NT2/D1 (cell line): ENCODE data around the gene SCARB1.

Experiments
- DNase-seq: peaks from one replicate; pipeline ENCODE4 v3.0.0-alpha.2; 2011; ENCODE audit warnings: low read depth, low spot score
- H3K27me3 ChIP-seq: 2 replicates; pipeline ENCODE4 v1.6.0; 2011; ENCODE audit warnings: mild to moderate bottlenecking; ENCODE audit not compliant: insufficient read length, insufficient read depth
- H3K36me3 ChIP-seq: 2 replicates; pipeline ENCODE4 v1.6.1; 2011; ENCODE audit warnings: mild to moderate bottlenecking, low read length, mixed read lengths; ENCODE audit not compliant: insufficient read depth, insufficient read length
- H3K4me1 ChIP-seq: 2 replicates; pipeline ENCODE4 v1.5.1; 2011; ENCODE audit not compliant: insufficient read depth, insufficient read length
- H3K4me3 ChIP-seq: 2 replicates; pipeline ENCODE4 v1.5.1; 2011; ENCODE audit warnings: low read depth; ENCODE audit not compliant: insufficient read length
- H3K9ac ChIP-seq: 2 replicates; pipeline ENCODE4 v1.6.0; 2011; ENCODE audit warnings: low read depth; ENCODE audit not compliant: insufficient read length
- H3K9me3 ChIP-seq: 2 replicates; pipeline ENCODE4 v1.5.1; 2011; ENCODE audit warnings: mild to moderate bottlenecking, low read length; ENCODE audit not compliant: insufficient read depth
- SUZ12 ChIP-seq: IDR thresholded peaks from 2 replicates; pipeline ENCODE4 v1.6.1; 2011; ENCODE audit not compliant: insufficient read length, insufficient read depth; ENCODE audit errors: extremely low read depth
- YY1 ChIP-seq: IDR thresholded peaks from 2 replicates; pipeline ENCODE4 v1.6.1; 2011; ENCODE audit not compliant: insufficient read length, insufficient read depth
- ZNF274 ChIP-seq: IDR thresholded peaks from 2 replicates; pipeline ENCODE4 v1.6.1; 2011; ENCODE audit warnings: mild to moderate bottlenecking, low read depth, low read length

SCARB1 gene

GRCh38 chr12:124753228-124753591, 110.5 kb downstream of the SCARB1 start:
- TF ChIP-seq YY1 = no peak
- no peak for TF ChIP-seq ZNF274
- no peak for TF ChIP-seq SUZ12
- Histone ChIP-seq H3K9ac (no peak overlapping the region), H3K4me1 (peaks cover 31% of the 10 kb centered on the region), H3K27me3 (no peaks in the 10 kb centered on the region), H3K4me3 (no peak overlapping the region), H3K9me3 (peaks cover 39% of the 10 kb centered on the region), H3K36me3 (no peaks in the 10 kb centered on the region)
- DNase-seq = no peak

- Histone ChIP-seq H3K27me3 (no peaks in the 10 kb centered on the region), H3K4me3 (no peak overlapping the region), H3K4me1 (peaks cover 31% of the 10 kb centered on the region), H3K9ac (no peak overlapping the region), H3K36me3 (no peaks in the 10 kb centered on the region), H3K9me3 (peaks cover 34% of the 10 kb centered on the region)
- no peak for DNase-seq
- TF ChIP-seq YY1 (no peak), SUZ12 (no peak), ZNF274 (no peak)
These were observed 111.0 kb downstream of the SCARB1 start for GRCh38 chr12:124752437-124753227.

- Histone ChIP-seq H3K4me3 (no peak overlapping the region), H3K9me3 (peaks cover 26% of the 10 kb centered on the region), H3K36me3 (no peaks in the 10 kb centered on the region), H3K9ac (no peak overlapping the region), H3K27me3 (no peaks in the 10 kb centered on the region), H3K4me1 (peaks cover 31% of the 10 kb centered on the region)
- DNase-seq = no peak
- TF ChIP-seq YY1 (no peak), SUZ12 (no peak), ZNF274 (no peak)
These were observed 111.9 kb downstream of the SCARB1 start for GRCh38 chr12:124751654-124752355.

- Histone ChIP-seq H3K4me3 (no peak overlapping the region), H3K27me3 (no peaks in the 10 kb centered on the region), H3K9me3 (peaks cover 19% of the 10 kb centered on the region; the same call in 1 of the 2 replicates), H3K36me3 (no peaks in the 10 kb centered on the region), H3K4me1 (peaks cover 37% of the 10 kb centered on the region), H3K9ac (peak overlapping the region; percentile 29)
- no peak for TF ChIP-seq YY1
- no peak for TF ChIP-seq ZNF274
- TF ChIP-seq SUZ12 = no peak
- DNase-seq = no peak
These were observed 112.7 kb downstream of the SCARB1 start for GRCh38 chr12:124750787-124751471.

GRCh38 chr12:124750149-124750656, 113.5 kb downstream of the SCARB1 start:
- no peaks in the 10 kb centered on the region for H3K36me3 ChIP-seq
- peaks cover 36% of the 10 kb centered on the region for H3K4me1 ChIP-seq
- H3K4me3 ChIP-seq = no peak overlapping the region
- H3K27me3 ChIP-seq = no peaks in the 10 kb centered on the region
- peaks cover 19% of the 10 kb centered on the region; the same call in 1 of the 2 replicates for H3K9me3 ChIP-seq
- no peak for DNase-seq
- no peak for TF ChIP-seq ZNF274
- no peak for TF ChIP-seq SUZ12
- TF ChIP-seq YY1 = no peak
- H3K9ac ChIP-seq = peak overlapping the region; percentile 37

- peaks cover 35% of the 10 kb centered on the region for H3K4me1 ChIP-seq
- DNase-seq = no peak
- no peaks in the 10 kb centered on the region for H3K27me3 ChIP-seq
- H3K9me3 ChIP-seq = peaks cover 19% of the 10 kb centered on the region; the same call in 1 of the 2 replicates
- no peaks in the 10 kb centered on the region for H3K36me3 ChIP-seq
- TF ChIP-seq YY1 (no peak), ZNF274 (no peak), SUZ12 (no peak)
- no peak overlapping the region for H3K4me3 ChIP-seq
- peak overlapping the region; percentile 52 for H3K9ac ChIP-seq
These were observed 113.9 kb downstream of the SCARB1 start for GRCh38 chr12:124749725-124750124.
